HCT116 (cell line): ENCODE results near the gene IQCM. TPM values are rescaled to one million over a fixed set of nuclear protein-coding genes. Genes with fewer than 3 reads are reported as not detected.

Source experiments
- ATAC-seq: fragments of 200-7000 bp; cut with Tn5 transposase; 2 replicates; pipeline ENCODE4 v1.9.1; 2020; ENCODE audit warnings: mild to moderate bottlenecking, moderate library complexity
- BruUV-seq: library from RNA; stranded (reverse); fragments of 400-500 nt; replicated peaks from 2 replicates; lab custom pipeline; 2021; lab: Mats Ljungman, UMichigan
- CTCF ChIA-PET: fragments of 300-600 bp; sonication (Branson Sonifier 250); formaldehyde crosslinking; loops from one replicate; lab custom pipeline; 2021; ENCODE audit warnings: antibody characterized with exemption; lab: Charles Lee
- POLR2A ChIA-PET: fragments of 300-600, 350-600 bp; sonication (Branson Sonifier 250); formaldehyde crosslinking; loops from one replicate; lab custom pipeline; 2021; ENCODE audit warnings: antibody characterized with exemption; lab: Charles Lee
- RAD21 ChIA-PET, 2 experiments: fragments of 300-600 bp; sonication (Branson Sonifier 250); formaldehyde crosslinking; loops; one replicate each; lab custom pipeline; 2023; ENCODE audit warnings: low total read pairs in 2 of 2; ENCODE audit not compliant: uncharacterized antibody in 2 of 2, unreplicated experiment in 2 of 2, low non-redundant PET in 1 of 2; lab: Charles Lee
- DNase-seq: peaks from one replicate; pipeline ENCODE4 v3.0.0-alpha.2; 2010; ENCODE audit warnings: low read depth, low spot score
- H2AFZ ChIP-seq: fragments of 200-600 bp; shearing (Covaris generic), sonication (generic); 2 replicates; pipeline ENCODE4 v1.6.1; 2017; ENCODE audit warnings: low read depth, mixed run types, mixed read lengths, antibody characterized with exemption, low read length; ENCODE audit not compliant: poor library complexity, severe bottlenecking
- H3K27ac ChIP-seq: 2 replicates; pipeline ENCODE4 v1.5.1; 2012; ENCODE audit warnings: low read depth, low read length
- H3K27me3 ChIP-seq: fragments of 200-600 bp; sonication (generic); 2 replicates; pipeline ENCODE4 v1.6.1; 2016; ENCODE audit warnings: mixed run types, low read length, mixed read lengths; ENCODE audit not compliant: insufficient read depth
- H3K36me3 ChIP-seq, 2 experiments: fragments of 200-500 bp in 1 of 2; fragments of 200-600 bp in 1 of 2; sonication (Bioruptor generic) in 1 of 2; sonication (generic) in 1 of 2; 2 replicates each; pipeline versions ENCODE4 v1.5.1 to v1.6.1; 2014 to 2016; ENCODE audit warnings: low read length in 2 of 2, inconsistent platforms in 1 of 2, mixed read lengths in 1 of 2, mixed run types in 1 of 2; ENCODE audit not compliant: insufficient read depth in 2 of 2, control insufficient read depth in 1 of 2
- H3K4me1 ChIP-seq, 2 experiments: fragments of 200-600 bp in 1 of 2; sonication (generic) in 1 of 2; 2 replicates each; pipeline versions ENCODE4 v1.5.1 to v1.6.1; 2012 to 2017; ENCODE audit warnings: low read length in 2 of 2, inconsistent platforms in 1 of 2, mild to moderate bottlenecking in 1 of 2, mixed read lengths in 1 of 2, mixed run types in 1 of 2, moderate library complexity in 1 of 2; ENCODE audit not compliant: insufficient read depth in 2 of 2, control insufficient read depth in 1 of 2
- H3K4me2 ChIP-seq: fragments of 200-600 bp; sonication (generic); 2 replicates; pipeline ENCODE4 v1.6.1; 2017; ENCODE audit warnings: mixed run types, low read length, mixed read lengths
- H3K4me3 ChIP-seq, 2 experiments: fragments of 200-600 bp in 1 of 2; sonication (generic) in 1 of 2; replicated peaks in 1 of 2; 2 replicates each; pipeline ENCODE4 v1.5.1; 2011 to 2016; ENCODE audit warnings: low read length in 2 of 2, control low read depth in 1 of 2, low read depth in 1 of 2, mild to moderate bottlenecking in 1 of 2, mixed read lengths in 1 of 2, mixed run types in 1 of 2
- H3K79me2 ChIP-seq: fragments of 200-600 bp; sonication (generic); 2 replicates; pipeline ENCODE4 v1.6.1; 2017; ENCODE audit warnings: mild to moderate bottlenecking, mixed run types, low read length, moderate library complexity, mixed read lengths; ENCODE audit not compliant: insufficient read depth
- H3K9ac ChIP-seq: fragments of 200-600 bp; sonication (generic); 2 replicates; pipeline ENCODE4 v1.6.1; 2016; ENCODE audit warnings: low read length, mixed read lengths
- H3K9me2 ChIP-seq: fragments of 200-600 bp; sonication (generic), shearing (Covaris generic); 2 replicates; pipeline ENCODE4 v1.6.1; 2017; ENCODE audit warnings: mixed run types, mild to moderate bottlenecking, moderate library complexity; ENCODE audit not compliant: insufficient read depth
- H3K9me3 ChIP-seq, 2 experiments: fragments of 200-500 bp in 1 of 2; fragments of 200-600 bp in 1 of 2; sonication (Bioruptor generic) in 1 of 2; sonication (generic) in 1 of 2; 2 replicates each; pipeline ENCODE4 v1.6.1; 2014 to 2017; ENCODE audit warnings: low read length in 2 of 2, mixed read lengths in 2 of 2, inconsistent platforms in 1 of 2, low read depth in 1 of 2, mild to moderate bottlenecking in 1 of 2, mixed run types in 1 of 2, moderate library complexity in 1 of 2; ENCODE audit not compliant: control insufficient read depth in 1 of 2, insufficient read depth in 1 of 2
- H4K20me1 ChIP-seq: fragments of 200-600 bp; sonication (generic), shearing (Covaris generic); 2 replicates; pipeline ENCODE4 v1.6.1; 2017; ENCODE audit warnings: mixed run types, mild to moderate bottlenecking, moderate library complexity; ENCODE audit not compliant: insufficient read depth
- ATF3 ChIP-seq: IDR thresholded peaks from 2 replicates; pipeline ENCODE4 v1.6.1; 2012
- CEBPB ChIP-seq: IDR thresholded peaks from 2 replicates; pipeline ENCODE4 v1.6.1; 2012; ENCODE audit warnings: low read depth
- EZH2phosphoT487 ChIP-seq: fragments of 200-600 bp; IDR thresholded peaks from 2 replicates; pipeline ENCODE4 v1.6.1; 2018; ENCODE audit warnings: antibody characterized with exemption, borderline replicate concordance
- FOSL1 ChIP-seq: IDR thresholded peaks from 2 replicates; pipeline ENCODE4 v1.6.1; 2012; ENCODE audit warnings: low read depth
- POLR2A ChIP-seq: IDR thresholded peaks from 2 replicates; pipeline ENCODE4 v1.7.0; 2011; ENCODE audit warnings: borderline replicate concordance; ENCODE audit not compliant: insufficient read depth, insufficient read length; ENCODE audit errors: extremely low read depth
- POLR2AphosphoS5 ChIP-seq: IDR thresholded peaks from 2 replicates; pipeline ENCODE4 v1.6.1; 2011; ENCODE audit warnings: mild to moderate bottlenecking, low read depth, low read length, moderate library complexity
- RAD21 ChIP-seq: IDR thresholded peaks from 2 replicates; pipeline ENCODE4 v1.6.1; 2012; ENCODE audit warnings: low read depth, mild to moderate bottlenecking
- REST ChIP-seq: IDR thresholded peaks from 2 replicates; pipeline ENCODE4 v1.6.1; 2012; ENCODE audit warnings: low read depth
- SIN3A ChIP-seq: IDR thresholded peaks from 2 replicates; pipeline ENCODE4 v1.6.1; 2012; ENCODE audit warnings: low read depth
- SP1 ChIP-seq: IDR thresholded peaks from 2 replicates; pipeline ENCODE4 v1.6.1; 2012; ENCODE audit warnings: low read depth
- TCF7L2 ChIP-seq: IDR thresholded peaks from 2 replicates; pipeline ENCODE4 v1.7.0; 2011; ENCODE audit warnings: borderline replicate concordance, inconsistent platforms; ENCODE audit not compliant: insufficient read depth, insufficient read length; ENCODE audit errors: extremely low read depth
- YY1 ChIP-seq: IDR thresholded peaks from 2 replicates; pipeline ENCODE4 v1.6.1; 2011; ENCODE audit warnings: low read length, low read depth, moderate library complexity, mild to moderate bottlenecking; ENCODE audit not compliant: insufficient replicate concordance; ENCODE audit errors: extremely low read depth
- ZBTB33 ChIP-seq: IDR thresholded peaks from 2 replicates; pipeline ENCODE4 v1.6.1; 2011; ENCODE audit warnings: mild to moderate bottlenecking, low read length, moderate library complexity; ENCODE audit not compliant: insufficient replicate concordance; ENCODE audit errors: extremely low read depth
- intact Hi-C: fragments of 100-400 bp; cut with micrococcal nuclease; formaldehyde crosslinking; loops from 2 replicates; pipeline ENCODE4 v1.10.0; 2022
- total RNA-seq: library from RNA; stranded (reverse); gene quantifications from one replicate; pipeline ENCODE4 v1.2.1, GENCODE V29; 2021; ENCODE audit not compliant: unreplicated experiment

The IQCM gene
- total RNA-seq, 1 experiment from 2014 or later, result 0.20 TPM

- no peaks in the 10 kb centered on the region for H3K36me3 ChIP-seq
- TF ChIP-seq RAD21 (0 out of 2 replicates have a peak, but pooled peaks have one; percentile 3), TCF7L2 (no peak), YY1 (no peak)
- H3K79me2 ChIP-seq, result no peaks in the 10 kb centered on the region
- ChIA-PET RAD21 (no interaction called here), POLR2A (no interaction called here), CTCF (no interaction called here)
- peak overlapping the region; percentile 91 for H2AFZ ChIP-seq
- H3K9me2 ChIP-seq, result no peaks in the 10 kb centered on the region; the same call in 1 of the 2 replicates
- peak overlapping the region; percentile 16; the same call in 1 of the 2 replicates for H3K9ac ChIP-seq
- intact Hi-C loops, result no loop called here
- ATAC-seq (peak; percentile 74), DNase-seq (no peak)
- H3K27me3 ChIP-seq, result no peaks in the 10 kb centered on the region
- no peaks in the 10 kb centered on the region for H3K9me3 ChIP-seq
- peaks cover 6 to 17% of the 10 kb centered on the region in 2 experiments; a peak in 3 of 4 replicates for H3K4me1 ChIP-seq
- peak overlapping the region; percentile 60 for H3K4me2 ChIP-seq
- peak overlapping the region; percentile 17; the same call in 1 of the 2 replicates for H3K27ac ChIP-seq
- BruUV-seq, result no TSS peak
- peak overlapping the region in 1 of 2 experiments; percentile 17; a peak in 1 of 4 replicates for H3K4me3 ChIP-seq
- H4K20me1 ChIP-seq, result no peaks in the 10 kb centered on the region
These were observed 406.1 kb downstream of the IQCM start for GRCh38 chr4:149409555-149409962.

- Histone ChIP-seq H3K4me1 (peaks cover 6 to 17% of the 10 kb centered on the region in 2 experiments; a peak in 3 of 4 replicates), H3K4me2 (peak overlapping the region; percentile 60), H3K4me3 (peak overlapping the region in 1 of 2 experiments; percentile 17; a peak in 1 of 4 replicates), H3K79me2 (no peaks in the 10 kb centered on the region), H3K9me3 (no peaks in the 10 kb centered on the region), H3K9ac (peak overlapping the region; percentile 16; the same call in 1 of the 2 replicates), H4K20me1 (no peaks in the 10 kb centered on the region), H2AFZ (peak overlapping the region; percentile 91), H3K27me3 (no peaks in the 10 kb centered on the region), H3K9me2 (no peaks in the 10 kb centered on the region; the same call in 1 of the 2 replicates), H3K36me3 (no peaks in the 10 kb centered on the region), H3K27ac (peak overlapping the region; percentile 17; the same call in 1 of the 2 replicates)
- BruUV-seq, result no TSS peak
- RAD21 ChIA-PET, result no interaction called here
- POLR2A ChIA-PET, result no interaction called here
- intact Hi-C loops, result no loop called here
- DNase-seq, result peak; percentile 57
- peak; percentile 92 for ATAC-seq
- CTCF ChIA-PET, result no interaction called here
- TF ChIP-seq EZH2phosphoT487 (no peak), ZBTB33 (no peak), SIN3A (peak; percentile 47; the same call in 1 of the 2 replicates), YY1 (peak; percentile 63), FOSL1 (peak; percentile 87), POLR2A (no peak), ATF3 (no peak), POLR2AphosphoS5 (peak; percentile 41; the same call in 1 of the 2 replicates), SP1 (peak; percentile 54), CEBPB (0 out of 2 replicates have a peak, but pooled peaks have one; percentile 28), RAD21 (no peak), REST (no peak)
These were observed 406.5 kb downstream of the IQCM start for GRCh38 chr4:149409146-149409545.
